ENCODE results near the gene DDO.

The DDO gene

DNA sequence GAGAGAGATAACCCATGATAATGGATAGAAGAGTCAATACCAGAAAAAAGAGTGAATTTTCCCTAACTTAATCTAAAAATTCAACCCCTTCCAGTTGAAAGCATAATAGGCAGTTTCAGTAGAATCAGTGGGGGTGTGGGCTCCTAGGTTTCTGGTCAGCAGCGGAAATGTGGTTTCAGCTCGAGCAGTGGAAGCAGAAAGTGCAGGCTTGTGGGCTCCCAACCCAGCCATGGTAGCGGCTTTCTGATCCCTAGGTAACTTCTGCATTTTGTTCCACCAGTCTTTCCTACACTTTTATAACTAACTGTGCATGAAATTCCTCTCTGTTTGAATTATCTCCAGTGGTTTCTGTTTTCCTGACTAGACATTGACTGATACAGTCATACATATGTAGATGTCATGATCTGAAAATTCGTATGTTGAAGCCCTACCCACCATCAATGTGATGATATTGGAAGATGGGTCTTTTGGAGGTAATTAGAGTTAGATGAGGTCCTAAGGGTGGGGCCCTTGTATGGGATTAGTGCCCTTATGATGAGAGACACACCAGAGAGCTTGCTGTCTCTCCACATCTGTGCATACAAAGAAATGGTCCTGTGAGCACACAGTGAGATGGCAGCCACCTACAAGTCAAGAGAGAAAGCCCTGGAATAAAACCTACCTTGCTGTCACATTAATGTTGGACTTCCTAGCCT is 6.5 kb upstream of the DDO start:
- no peak for DNase-seq (ENCODE audit: low read depth in 3 of 3)

DNA sequence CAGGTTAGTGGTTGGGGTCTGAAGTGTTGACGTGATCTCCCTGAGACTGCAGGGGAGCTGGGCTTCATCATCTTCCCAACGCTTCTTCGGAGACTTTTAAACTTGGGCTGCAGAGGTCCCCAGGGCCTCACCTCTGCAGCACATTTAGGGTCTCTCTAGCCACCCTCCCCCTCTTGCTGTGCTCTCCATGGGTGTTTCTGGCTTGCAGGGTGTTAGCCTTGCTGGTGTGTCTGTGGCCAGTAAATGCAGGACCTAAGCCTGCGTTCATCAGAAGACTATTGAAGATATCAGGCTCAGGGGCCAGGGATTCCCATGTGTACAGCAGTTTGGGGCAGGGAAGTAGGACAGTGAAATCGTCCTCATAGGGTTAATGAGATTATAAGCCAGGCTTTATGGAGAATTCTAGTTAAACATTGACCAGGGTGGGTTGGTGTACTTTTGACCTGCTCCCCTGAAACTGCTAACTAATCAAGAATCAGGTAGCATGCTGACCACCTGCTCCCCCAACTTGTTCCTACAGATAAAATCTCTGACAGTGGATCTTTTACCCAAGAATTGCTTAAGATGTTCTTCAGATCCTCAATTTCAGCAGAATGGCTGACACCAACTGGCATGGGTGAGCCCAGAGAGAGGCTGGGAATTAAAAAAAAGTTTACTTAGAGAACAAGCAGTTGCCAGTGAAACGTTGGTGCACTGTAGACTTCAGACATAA is 3.8 kb upstream of the DDO start:
- no peak for DNase-seq (ENCODE audit: low read depth in 3 of 3)

DNA sequence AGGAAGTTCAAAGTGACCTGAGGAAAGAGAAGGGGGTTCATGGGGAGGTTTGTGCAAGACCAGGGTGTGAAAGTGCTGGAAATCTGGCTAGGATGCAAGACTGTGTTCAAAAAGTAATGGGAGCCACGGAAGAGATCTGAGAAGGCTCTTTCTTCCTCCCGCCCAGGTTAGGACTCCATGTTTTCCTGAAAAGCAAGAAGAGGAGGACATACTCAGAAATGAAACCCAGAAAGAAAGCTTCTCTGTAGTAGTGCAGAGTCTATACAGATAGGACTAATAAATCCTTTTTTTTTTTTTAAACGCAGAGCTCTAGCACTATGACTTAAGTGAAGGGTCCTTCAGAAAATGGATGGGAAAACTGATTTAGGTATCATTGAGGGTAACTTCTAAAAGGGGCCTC is 3.2 kb upstream of the DDO start:
- no peak for DNase-seq (ENCODE audit: low read depth in 3 of 3)

DNA sequence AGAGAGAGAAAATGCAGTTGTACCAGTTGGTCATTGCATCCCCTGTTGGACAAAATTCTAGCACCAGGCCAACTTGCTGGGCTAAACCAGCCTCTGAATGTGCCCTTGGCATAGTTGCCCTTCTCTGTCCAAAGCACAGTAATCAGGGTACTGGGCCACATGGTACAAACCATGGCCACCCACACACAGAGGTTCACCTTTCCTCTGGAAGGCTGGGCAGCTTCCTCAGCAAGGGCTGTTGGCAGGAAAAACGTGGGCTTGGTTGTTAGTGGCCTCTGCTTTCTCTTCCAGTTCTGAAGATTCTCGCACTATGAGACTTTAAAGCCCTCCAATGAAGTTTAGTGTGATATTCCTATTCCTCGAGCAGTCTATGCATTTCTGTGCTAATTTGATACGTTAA is 706 bp downstream of the DDO start:
- DNase-seq (ENCODE audit: low read depth in 3 of 3): no peak

DNA sequence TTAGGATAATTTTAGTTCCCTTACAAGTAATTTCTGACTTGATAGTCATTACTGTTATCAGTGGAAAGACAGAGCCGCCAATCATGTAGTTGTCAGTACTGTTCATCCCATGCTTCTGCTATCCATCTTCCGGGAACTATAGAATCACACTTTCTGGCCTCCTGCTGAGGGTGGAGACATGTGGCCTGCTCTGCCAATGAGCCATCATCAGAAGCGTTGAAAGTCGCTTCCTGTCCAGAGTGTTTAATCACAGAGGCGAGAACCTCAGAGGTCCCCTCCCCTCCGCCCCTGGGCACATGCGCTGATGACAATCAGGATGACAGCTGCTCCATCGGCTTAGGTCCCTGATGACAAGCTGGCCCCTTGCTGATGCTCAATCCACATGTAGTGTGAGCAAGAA is 3.0 kb downstream of the DDO start:
- no peak for DNase-seq (ENCODE audit: low read depth in 3 of 3)

DNA sequence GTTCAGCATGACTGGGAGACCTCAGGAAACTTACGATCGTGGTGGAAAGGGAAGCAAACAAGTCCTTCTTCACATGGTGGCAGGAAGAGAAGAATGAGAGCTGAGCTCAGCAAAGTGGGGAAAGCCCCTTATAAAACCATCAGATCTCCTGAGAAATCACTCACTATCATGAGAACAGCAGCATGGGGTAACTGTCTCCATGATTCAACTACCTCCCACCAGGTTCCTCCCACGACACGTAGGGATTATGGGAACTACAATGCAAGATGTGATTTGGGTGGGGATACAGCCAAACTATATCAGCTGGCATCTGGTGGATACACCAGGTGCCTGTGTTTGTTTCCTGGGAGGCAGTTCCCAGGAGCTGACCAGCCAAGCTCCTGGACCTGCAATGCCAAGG is 4.9 kb downstream of the DDO start:
- no peak for DNase-seq (ENCODE audit: low read depth in 3 of 3)

DNA sequence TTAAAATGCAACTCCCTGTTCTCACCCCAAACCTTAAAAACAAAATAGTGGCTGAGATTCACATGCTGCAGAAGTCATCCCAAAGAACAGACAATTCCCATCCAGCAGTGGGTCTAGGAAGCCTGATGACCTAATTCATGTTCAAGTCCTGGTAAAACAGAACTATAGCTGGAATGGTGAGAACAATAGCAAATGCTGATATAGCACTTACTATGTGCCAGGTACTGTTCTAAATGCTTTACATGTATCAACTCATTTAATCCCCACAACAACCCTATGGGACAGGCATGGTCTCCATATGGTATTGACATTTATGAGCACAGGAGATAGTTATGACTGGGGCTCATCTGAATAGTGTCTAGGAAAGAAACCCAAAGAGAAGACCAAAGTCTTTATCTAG is 5.6 kb downstream of the DDO start:
- DNase-seq (ENCODE audit: low read depth in 3 of 3): no peak

DNA sequence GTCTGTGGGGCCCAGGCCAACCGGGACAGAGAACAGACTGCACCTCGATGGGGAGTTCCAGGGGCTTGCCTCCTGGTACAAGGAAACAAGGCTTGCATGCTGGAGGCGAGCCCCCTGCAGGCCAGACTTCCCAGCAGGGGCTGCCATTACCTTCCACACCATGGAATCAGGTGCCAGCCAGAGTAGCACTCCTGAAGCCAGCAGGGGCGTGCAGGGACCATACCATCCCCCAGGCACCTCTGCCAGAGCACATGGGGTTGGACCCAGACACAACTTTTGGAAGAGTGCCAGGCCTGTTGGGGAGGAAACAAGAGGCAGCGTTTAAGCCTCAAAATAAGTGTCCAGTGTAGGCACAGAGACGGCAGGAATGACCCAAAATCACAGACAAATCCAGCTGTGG is 6.5 kb downstream of the DDO start:
- DNase-seq (ENCODE audit: low read depth in 3 of 3): no peak

DNA sequence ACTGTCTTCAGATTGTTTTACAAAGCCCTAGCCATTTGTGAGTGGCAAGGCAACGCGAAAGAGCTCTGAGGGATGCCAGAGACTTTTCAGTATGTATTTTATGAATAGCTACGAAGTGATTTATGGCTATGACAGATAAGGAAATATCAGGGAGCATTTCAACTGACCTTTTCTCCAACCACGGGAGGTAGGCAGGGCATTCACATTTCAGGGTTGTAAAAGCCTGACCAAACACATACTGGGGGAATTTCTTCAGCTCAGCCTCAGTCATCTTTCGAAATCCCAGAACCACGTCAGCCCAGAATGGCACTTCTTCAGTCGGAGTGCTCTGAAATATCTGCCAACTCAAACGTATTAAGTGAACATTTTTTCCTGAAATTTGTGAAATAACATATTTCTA is 10.8 kb downstream of the DDO start:
- DNase-seq (ENCODE audit: low read depth in 3 of 3): no peak

DNA sequence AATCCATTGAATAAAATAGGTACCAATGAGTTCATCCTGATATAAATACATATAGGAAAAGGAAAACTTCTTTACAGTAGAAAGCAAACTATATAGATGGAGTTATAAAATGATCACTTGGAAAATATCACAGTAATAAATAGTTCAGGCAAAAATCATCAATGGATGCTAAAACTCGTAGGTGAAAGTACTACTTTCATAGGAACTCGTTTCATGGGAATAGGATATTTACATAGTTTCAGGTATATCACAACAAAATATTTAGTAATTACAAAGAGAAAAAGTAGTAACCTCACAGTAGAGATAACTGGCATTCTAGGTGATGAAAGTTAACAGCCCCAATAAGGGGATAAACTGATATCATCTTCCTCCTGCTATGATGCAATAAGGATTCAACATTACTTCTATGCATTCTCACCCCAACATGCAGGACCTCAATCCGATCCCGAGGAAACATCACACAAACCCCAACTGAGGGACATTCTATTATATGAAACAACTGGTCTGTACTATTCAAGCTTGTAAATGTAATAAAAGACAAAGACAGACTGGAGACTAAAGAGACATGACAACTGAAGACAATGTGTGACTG is 13.7 kb downstream of the DDO start:
- DNase-seq (ENCODE audit: low read depth in 3 of 3): no peak

DNA sequence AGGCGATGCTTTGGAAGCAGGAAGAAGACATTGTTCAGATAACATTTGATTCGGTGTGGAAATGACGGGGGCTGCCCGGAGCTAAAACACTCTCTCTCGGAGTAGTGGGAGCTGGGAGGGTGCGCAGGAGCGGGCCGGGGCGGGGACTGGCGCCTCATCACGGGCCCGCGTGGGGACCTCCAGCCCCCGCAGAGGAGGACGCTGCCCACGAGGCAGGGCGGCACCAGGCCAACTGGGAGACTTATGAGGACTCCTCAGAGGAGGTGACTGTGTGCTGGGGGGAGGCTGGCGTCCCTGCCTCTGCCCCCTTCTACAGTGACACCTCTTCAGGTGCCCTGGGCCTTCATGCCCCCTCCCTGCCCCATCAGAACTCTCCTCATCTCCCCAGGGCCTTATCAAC is 15.2 kb downstream of the DDO start:
- no peak for DNase-seq (ENCODE audit: low read depth in 3 of 3)

DNA sequence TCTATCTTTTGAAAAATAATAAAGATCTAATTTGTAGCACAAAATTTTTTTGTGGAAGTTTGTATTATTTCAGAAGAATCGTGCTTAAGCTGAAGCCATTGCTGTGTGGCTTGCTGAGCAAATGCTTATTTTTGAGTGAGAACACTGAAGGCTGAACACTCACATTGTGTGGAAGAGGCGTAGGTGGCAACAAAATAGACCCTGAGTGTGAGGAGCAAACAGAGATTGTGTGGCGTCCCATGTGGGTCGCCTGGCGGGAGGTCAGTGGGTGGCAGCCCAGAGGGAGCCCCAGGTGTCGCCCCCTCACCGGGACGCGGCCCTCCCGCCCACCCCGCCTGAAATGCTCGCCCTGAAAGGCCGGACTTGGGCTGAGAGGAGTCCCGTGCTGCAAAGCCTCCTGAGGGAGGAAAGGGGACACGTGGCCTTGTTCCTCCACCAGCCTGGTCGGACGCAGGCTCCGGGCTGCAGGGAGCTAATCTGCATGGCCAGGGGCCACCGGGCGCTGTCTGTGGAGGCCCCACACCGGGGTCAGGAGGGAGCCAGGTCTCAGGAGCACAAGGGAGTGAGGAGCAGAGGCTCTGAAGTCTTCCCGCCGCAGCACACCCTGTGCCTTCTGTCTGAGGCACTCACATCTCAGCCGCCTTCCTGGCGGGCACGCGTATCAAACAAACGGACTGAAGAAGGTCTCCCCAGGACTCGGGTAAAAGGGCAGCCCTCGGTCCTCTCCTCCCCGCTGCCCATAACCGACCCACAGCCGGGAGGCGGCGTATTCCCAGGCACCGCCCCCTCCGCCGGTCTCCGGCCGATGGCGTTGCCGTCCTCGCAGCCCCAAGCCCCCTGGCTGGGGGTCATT is 15.9 kb downstream of the DDO start:
- DNase-seq (ENCODE audit: low read depth in 3 of 3): no peak

DNA sequence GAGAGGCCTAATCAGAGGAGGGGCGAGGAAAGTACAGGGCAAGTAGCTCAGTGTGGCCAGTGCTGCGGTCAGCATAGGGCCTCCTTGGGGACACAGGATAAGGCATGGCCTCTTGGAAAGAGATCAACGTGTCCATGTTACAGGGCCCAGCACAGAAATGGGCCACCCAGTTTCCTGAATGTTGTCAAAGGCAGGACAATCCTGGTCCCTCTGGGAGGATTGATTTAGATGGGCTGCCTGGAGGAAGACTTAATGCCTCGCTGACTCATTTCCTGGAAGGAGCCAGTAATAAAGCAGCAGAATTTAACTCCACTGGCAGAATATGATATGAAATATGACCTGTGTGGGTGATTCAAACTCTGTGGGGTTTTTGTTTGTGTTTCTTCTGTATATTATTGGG is 16.6 kb downstream of the DDO start:
- no peak for DNase-seq (ENCODE audit: low read depth in 3 of 3)

DNA sequence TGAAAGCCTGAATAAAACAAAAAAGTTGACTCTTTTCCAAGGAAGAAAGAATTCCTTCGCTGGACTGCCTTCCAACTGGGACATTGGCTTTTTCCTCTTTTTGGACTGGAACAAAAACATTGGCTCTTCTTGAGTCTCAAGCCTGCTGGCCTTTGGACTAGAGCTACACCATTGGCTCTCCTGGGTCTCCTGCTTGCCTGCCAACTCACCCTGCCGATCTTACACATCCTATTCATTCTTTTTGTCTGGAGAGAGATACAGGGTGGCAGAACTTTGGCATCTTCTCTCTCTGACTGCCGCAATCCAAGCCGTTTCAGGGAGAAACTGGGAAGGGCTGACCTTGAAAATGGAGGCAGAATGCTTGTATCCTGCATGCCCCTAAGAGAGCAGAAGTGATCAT is 20.2 kb downstream of the DDO start:
- no peak for DNase-seq (ENCODE audit: low read depth in 3 of 3)

DNA sequence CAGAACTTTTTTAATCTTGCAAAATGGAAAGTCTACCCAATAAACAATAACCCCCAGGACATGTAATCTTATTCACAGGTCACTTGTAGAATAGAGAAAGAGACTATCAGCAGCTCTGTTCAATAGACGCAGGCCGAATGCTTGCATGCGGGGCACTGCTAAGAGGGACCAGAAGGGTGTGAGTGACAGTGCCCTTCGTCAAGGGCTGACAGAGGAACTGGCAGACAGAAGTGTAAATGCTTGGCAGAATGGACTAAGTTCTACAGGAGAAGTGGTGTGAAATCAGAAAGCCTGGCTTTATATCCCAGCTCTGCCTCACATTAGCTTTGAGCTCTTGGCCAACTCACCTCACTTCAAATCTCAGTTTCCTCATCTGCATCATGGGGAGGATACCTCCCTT is 21.0 kb downstream of the DDO start:
- no peak for DNase-seq (ENCODE audit: low read depth in 3 of 3)

DNA sequence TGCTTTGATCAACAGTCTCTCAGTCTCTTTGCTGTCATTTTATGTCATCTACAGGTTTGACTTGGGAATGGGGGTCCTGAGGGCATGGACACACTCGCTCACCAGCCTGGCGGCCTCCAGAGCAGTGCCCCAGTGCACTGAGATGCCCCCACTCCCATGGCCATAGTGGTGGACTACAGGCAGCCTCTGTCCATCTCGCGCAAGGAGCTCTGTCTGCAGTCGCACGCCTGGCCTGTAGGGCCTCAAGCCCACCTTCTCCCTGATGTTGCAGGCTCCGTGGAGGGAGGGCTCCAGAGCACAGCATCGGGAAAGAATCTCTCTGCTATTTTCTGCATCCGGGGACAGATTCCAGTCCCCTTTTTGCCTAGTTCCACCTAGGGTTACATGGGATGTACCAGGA is 22.6 kb downstream of the DDO start:
- DNase-seq (ENCODE audit: low read depth in 3 of 3): no peak

DNA sequence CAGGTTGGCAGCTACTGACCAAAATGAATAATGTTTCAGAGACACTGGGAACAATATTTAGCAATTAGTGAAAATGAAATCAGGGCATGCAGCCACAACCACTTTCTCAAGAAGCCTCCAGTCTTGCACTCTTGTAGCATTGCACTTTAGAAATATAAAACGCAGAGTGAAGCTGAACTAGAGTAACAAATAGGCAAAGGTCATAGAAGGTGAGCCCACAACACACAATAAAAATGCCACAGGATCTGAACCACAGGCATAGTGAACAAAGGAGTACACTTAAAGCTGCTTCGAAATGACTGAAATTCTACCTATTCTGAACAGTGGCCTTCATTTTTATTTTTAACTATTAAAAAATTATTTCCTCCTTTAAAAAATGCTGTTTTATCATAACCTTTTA is 25.0 kb downstream of the DDO start:
- no peak for DNase-seq (ENCODE audit: low read depth in 3 of 3)

DNA sequence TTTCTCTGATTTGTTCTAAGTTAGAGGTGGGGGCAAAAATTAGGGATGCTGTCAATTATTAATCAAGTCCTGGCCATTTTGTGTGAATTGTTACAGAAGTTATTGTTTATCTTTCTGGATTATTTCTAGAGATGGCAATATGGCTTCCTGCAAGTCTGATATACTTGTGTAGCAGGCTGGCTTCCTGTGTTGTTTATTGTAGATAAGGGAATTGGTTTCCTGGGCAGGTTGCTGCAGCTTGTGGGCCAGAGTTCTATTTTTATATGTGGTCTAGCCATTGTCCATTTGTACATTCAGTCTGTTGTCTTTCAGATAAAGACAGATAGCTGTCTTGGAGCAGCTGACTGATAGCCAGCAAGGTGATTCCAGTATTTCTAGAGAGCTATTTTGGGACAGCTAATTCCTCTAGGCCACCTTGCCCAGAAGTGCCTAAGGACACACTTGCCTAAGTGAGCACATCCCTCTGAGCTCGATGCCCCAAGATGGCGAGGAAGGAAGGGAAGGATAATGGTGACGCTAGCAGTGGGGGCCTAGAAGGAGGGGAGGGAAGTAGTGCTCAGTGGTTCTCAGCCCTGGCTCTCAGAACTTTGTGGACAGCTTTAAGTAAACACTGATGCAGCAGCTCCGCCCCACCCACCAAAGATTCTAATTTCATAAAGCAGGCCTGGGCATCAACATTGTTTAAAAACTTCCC is 25.5 kb downstream of the DDO start:
- no peak for DNase-seq (ENCODE audit: low read depth in 3 of 3)

DNA sequence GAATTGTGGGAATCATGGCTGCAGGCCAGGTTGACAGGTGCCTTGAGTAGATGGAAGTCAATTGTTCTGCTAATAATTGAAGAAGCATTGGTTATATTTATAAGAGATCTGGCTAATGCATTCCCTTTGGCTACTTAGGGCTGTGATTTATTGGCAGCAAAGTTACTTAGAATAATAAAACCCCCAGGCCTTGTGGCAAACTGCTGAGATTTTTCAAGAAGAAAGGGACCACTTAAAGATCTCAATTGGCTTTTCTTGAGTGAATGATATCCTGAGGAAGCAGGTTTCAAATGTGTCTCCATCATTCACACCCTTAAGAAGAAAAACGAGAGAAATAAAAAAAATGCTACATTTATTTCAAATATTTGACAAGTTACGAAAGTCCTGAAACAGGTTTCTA is 27.4 kb downstream of the DDO start:
- DNase-seq (ENCODE audit: low read depth in 3 of 3): no peak

DNA sequence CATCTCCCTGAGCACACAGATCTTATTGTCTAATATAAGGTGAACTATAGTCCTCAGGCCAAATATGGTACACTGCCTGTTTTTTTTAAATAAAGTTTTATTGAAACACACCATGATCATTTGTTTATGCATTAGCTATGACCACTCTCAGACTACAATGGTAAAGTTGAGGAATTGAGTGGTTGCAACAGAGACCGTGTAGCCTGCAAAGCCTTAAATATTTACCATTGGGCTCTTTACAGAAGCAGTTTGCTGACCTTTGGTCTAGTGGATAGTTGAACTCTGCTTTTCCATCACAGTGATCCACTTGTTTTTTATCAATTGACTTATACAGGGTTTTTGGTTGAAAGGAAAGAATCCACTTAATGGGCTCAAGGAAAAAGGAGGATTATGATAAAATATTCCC is 29.9 kb downstream of the DDO start:
- no peak for DNase-seq (ENCODE audit: low read depth in 3 of 3)

DNA sequence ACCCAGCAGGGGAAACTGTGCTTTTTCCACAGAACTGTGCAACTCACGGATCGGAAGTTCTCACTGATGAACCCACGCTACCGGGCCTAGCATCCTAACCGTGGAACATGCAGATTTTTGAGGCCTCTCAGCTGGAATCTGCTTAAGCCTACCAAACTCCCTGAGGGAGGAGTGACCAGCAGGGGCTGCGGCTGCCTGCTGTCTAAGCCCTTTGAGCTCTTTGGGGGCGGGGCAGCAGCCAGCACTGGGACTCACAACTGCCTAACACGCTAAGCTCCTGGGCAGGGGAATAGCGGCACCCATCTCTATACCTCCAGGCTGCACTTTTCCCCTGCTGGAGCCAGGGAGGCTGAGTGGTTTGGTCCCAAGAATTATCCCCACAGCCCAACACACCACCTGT is 36.8 kb downstream of the DDO start:
- no peak for DNase-seq (ENCODE audit: low read depth in 3 of 3)

DNA sequence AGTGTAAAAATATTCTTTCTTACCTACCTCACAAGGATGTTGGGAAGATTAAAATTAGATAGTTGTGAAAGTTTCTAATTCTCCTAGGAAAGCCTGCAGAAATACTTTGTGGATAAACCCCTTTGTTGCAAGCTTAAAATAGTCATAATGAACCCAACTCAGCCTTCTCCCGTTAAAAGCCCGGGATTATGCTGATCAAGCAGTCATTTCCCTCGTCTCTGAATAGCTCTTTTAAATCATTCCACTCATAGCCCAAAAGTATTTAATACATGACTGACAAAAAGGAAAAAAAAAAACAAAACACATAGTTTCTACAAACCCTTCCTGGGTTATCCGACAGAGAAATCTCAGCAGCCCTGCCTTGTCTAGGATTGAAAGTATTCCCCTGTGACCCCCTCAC is 46.3 kb downstream of the DDO start:
- DNase-seq (ENCODE audit: low read depth in 3 of 3): no peak
